ENCODE measurements around the gene HDGFL3. TPM values are rescaled to one million over a fixed set of nuclear protein-coding genes. Genes with fewer than 3 reads are reported as not detected.
A peak's percentile ranks its signal among the peaks of the same experiment; 100 is the strongest.

HDGFL3 gene
- total and polyA plus RNA-seq, 2 experiments from 2014 or later, result 68.6 to 135 TPM

DNA sequence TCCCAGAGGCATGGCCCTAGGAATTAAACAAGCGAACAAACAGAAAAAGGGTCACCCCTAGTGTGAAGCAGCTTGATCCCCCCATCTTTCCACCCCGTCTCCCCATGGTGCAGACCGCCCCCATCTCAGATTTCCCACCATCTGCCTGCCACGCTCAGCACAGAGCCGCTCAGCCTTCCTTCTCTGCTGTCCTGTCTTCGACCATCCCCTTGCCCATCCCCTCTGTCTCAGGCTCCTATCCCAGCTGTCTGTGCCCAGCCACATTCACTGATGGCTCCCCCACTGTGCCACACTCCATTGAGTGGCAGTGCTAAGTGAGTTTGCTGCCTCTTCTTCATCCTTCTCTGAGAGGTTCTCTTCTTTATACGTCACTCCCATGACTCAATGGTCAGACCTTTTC is 128.9 kb downstream of the HDGFL3 start:
- Mint-ChIP-seq H3K27me3 (ENCODE audit: insufficient read depth, low read depth, poor library complexity) (peaks cover 3% of the 10 kb centered on the region), H3K4me3 (no peak overlapping the region), H3K9me3 (peaks cover 15% of the 10 kb centered on the region), H3K36me3 (ENCODE audit: low read depth) (peaks cover 10% of the 10 kb centered on the region), H3K4me1 (peaks cover 3% of the 10 kb centered on the region; the same call in 1 of the 3 replicates), H3K27ac (no peak overlapping the region)
- Histone ChIP-seq H2AFZ (peak overlapping the region; percentile 76; the same call in 1 of the 2 replicates), H4K20me1 (replicated peaks; ENCODE audit: insufficient read depth) (no peaks in the 10 kb centered on the region), H3K27ac (ENCODE audit: low read depth) (no peak overlapping the region), H3K27me3 (ENCODE audit: insufficient read depth) (no peaks in the 10 kb centered on the region), H3K79me2 (replicated peaks; ENCODE audit: insufficient read depth) (no peaks in the 10 kb centered on the region), H3K4me3 (no peak overlapping the region), H3K36me3 (ENCODE audit: insufficient read depth) (no peaks in the 10 kb centered on the region), H3K9me2 (ENCODE audit: insufficient read depth) (no peaks in the 10 kb centered on the region), H3F3A (replicated peaks; ENCODE audit: low read depth) (no peaks in the 10 kb centered on the region), H3K4me1 (ENCODE audit: insufficient read depth) (no peaks in the 10 kb centered on the region), H3K4me2 (no peak overlapping the region)
- no peak for TF ChIP-seq EZH2phosphoT487 (IDR thresholded peaks at IDR 0.05; ENCODE audit: unreplicated experiment)
- no peak for TF ChIP-seq STAT1 (IDR thresholded peaks at IDR 0.05; ENCODE audit: unreplicated experiment)
- TF ChIP-seq ZNF114 (CRISPR knock-in tag; IDR thresholded peaks at IDR 0.05), result no peak
- TF ChIP-seq, protein P1, sequence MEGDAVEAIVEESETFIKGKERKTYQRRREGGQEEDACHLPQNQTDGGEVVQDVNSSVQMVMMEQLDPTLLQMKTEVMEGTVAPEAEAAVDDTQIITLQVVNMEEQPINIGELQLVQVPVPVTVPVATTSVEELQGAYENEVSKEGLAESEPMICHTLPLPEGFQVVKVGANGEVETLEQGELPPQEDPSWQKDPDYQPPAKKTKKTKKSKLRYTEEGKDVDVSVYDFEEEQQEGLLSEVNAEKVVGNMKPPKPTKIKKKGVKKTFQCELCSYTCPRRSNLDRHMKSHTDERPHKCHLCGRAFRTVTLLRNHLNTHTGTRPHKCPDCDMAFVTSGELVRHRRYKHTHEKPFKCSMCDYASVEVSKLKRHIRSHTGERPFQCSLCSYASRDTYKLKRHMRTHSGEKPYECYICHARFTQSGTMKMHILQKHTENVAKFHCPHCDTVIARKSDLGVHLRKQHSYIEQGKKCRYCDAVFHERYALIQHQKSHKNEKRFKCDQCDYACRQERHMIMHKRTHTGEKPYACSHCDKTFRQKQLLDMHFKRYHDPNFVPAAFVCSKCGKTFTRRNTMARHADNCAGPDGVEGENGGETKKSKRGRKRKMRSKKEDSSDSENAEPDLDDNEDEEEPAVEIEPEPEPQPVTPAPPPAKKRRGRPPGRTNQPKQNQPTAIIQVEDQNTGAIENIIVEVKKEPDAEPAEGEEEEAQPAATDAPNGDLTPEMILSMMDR (conservative IDR thresholded peaks at IDR 0.05; ENCODE audit: low read depth in 2 of 2), result no peak
- TF ChIP-seq CREB1 (CRISPR knock-in tag; IDR thresholded peaks at IDR 0.05; ENCODE audit: low read depth), result no peak
- TF ChIP-seq, protein P2, sequence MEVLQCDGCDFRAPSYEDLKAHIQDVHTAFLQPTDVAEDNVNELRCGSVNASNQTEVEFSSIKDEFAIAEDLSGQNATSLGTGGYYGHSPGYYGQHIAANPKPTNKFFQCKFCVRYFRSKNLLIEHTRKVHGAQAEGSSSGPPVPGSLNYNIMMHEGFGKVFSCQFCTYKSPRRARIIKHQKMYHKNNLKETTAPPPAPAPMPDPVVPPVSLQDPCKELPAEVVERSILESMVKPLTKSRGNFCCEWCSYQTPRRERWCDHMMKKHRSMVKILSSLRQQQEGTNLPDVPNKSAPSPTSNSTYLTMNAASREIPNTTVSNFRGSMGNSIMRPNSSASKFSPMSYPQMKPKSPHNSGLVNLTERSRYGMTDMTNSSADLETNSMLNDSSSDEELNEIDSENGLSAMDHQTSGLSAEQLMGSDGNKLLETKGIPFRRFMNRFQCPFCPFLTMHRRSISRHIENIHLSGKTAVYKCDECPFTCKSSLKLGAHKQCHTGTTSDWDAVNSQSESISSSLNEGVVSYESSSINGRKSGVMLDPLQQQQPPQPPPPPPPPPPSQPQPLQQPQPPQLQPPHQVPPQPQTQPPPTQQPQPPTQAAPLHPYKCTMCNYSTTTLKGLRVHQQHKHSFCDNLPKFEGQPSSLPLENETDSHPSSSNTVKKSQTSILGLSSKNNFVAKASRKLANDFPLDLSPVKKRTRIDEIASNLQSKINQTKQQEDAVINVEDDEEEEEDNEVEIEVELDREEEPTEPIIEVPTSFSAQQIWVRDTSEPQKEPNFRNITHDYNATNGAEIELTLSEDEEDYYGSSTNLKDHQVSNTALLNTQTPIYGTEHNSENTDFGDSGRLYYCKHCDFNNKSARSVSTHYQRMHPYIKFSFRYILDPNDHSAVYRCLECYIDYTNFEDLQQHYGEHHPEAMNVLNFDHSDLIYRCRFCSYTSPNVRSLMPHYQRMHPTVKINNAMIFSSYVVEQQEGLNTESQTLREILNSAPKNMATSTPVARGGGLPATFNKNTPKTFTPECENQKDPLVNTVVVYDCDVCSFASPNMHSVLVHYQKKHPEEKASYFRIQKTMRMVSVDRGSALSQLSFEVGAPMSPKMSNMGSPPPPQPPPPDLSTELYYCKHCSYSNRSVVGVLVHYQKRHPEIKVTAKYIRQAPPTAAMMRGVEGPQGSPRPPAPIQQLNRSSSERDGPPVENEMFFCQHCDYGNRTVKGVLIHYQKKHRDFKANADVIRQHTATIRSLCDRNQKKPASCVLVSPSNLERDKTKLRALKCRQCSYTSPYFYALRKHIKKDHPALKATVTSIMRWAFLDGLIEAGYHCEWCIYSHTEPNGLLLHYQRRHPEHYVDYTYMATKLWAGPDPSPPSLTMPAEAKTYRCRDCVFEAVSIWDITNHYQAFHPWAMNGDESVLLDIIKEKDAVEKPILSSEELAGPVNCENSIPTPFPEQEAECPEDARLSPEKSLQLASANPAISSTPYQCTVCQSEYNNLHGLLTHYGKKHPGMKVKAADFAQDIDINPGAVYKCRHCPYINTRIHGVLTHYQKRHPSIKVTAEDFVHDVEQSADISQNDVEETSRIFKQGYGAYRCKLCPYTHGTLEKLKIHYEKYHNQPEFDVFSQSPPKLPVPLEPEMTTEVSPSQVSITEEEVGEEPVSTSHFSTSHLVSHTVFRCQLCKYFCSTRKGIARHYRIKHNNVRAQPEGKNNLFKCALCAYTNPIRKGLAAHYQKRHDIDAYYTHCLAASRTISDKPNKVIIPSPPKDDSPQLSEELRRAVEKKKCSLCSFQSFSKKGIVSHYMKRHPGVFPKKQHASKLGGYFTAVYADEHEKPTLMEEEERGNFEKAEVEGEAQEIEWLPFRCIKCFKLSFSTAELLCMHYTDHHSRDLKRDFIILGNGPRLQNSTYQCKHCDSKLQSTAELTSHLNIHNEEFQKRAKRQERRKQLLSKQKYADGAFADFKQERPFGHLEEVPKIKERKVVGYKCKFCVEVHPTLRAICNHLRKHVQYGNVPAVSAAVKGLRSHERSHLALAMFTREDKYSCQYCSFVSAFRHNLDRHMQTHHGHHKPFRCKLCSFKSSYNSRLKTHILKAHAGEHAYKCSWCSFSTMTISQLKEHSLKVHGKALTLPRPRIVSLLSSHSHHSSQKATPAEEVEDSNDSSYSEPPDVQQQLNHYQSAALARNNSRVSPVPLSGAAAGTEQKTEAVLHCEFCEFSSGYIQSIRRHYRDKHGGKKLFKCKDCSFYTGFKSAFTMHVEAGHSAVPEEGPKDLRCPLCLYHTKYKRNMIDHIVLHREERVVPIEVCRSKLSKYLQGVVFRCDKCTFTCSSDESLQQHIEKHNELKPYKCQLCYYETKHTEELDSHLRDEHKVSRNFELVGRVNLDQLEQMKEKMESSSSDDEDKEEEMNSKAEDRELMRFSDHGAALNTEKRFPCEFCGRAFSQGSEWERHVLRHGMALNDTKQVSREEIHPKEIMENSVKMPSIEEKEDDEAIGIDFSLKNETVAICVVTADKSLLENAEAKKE (CRISPR knock-in tag; IDR thresholded peaks at IDR 0.05), result no peak
- TF ChIP-seq ZNF331 (CRISPR knock-in tag; IDR thresholded peaks at IDR 0.05; ENCODE audit: low read depth), result no peak
- TF ChIP-seq, protein P3, sequence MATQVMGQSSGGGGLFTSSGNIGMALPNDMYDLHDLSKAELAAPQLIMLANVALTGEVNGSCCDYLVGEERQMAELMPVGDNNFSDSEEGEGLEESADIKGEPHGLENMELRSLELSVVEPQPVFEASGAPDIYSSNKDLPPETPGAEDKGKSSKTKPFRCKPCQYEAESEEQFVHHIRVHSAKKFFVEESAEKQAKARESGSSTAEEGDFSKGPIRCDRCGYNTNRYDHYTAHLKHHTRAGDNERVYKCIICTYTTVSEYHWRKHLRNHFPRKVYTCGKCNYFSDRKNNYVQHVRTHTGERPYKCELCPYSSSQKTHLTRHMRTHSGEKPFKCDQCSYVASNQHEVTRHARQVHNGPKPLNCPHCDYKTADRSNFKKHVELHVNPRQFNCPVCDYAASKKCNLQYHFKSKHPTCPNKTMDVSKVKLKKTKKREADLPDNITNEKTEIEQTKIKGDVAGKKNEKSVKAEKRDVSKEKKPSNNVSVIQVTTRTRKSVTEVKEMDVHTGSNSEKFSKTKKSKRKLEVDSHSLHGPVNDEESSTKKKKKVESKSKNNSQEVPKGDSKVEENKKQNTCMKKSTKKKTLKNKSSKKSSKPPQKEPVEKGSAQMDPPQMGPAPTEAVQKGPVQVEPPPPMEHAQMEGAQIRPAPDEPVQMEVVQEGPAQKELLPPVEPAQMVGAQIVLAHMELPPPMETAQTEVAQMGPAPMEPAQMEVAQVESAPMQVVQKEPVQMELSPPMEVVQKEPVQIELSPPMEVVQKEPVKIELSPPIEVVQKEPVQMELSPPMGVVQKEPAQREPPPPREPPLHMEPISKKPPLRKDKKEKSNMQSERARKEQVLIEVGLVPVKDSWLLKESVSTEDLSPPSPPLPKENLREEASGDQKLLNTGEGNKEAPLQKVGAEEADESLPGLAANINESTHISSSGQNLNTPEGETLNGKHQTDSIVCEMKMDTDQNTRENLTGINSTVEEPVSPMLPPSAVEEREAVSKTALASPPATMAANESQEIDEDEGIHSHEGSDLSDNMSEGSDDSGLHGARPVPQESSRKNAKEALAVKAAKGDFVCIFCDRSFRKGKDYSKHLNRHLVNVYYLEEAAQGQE (IDR thresholded peaks at IDR 0.05; ENCODE audit: unreplicated experiment), result no peak
- TF ChIP-seq, protein P4, sequence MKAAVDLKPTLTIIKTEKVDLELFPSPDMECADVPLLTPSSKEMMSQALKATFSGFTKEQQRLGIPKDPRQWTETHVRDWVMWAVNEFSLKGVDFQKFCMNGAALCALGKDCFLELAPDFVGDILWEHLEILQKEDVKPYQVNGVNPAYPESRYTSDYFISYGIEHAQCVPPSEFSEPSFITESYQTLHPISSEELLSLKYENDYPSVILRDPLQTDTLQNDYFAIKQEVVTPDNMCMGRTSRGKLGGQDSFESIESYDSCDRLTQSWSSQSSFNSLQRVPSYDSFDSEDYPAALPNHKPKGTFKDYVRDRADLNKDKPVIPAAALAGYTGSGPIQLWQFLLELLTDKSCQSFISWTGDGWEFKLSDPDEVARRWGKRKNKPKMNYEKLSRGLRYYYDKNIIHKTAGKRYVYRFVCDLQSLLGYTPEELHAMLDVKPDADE (IDR thresholded peaks at IDR 0.05), result no peak
- no peak for TF ChIP-seq POLR2AphosphoS5 (IDR thresholded peaks at IDR 0.05; ENCODE audit: low read depth)
- no peak for TF ChIP-seq EZH2 (IDR thresholded peaks at IDR 0.05; ENCODE audit: low read depth, unreplicated experiment)
- no peak for TF ChIP-seq NANOG (IDR thresholded peaks at IDR 0.05; ENCODE audit: borderline replicate concordance)
- no peak for TF ChIP-seq JUNB (IDR thresholded peaks at IDR 0.05; ENCODE audit: unreplicated experiment)
- peak; percentile 62; the same call in 2 of the 3 replicates for ATAC-seq
- no peak for DNase-seq (ENCODE audit: low spot score)
